Epithelial cell of esophagus (primary cell): ENCODE data around the gene AMDHD2.

Experiments used
- DNase-seq: peaks from one replicate; pipeline ENCODE4 v3.0.0; 2010; ENCODE audit warnings: low read depth
- H3K4me3 ChIP-seq: 2 replicates; pipeline ENCODE4 v1.5.1; 2011; ENCODE audit warnings: mild to moderate bottlenecking, low read length, control low read depth
- CTCF ChIP-seq: IDR thresholded peaks from 2 replicates; pipeline ENCODE4 v1.5.1; 2011; ENCODE audit warnings: low read depth, mild to moderate bottlenecking, low read length, control low read depth, inconsistent platforms; ENCODE audit not compliant: insufficient read depth; ENCODE audit errors: missing control alignments

Gene AMDHD2

GRCh38 chr16:2489581-2489980 lies 30.6 kb upstream of the AMDHD2 start:
- TF ChIP-seq CTCF: no peak
- no peak overlapping the region for H3K4me3 ChIP-seq
- no peak for DNase-seq

- no peak for DNase-seq
- no peak for TF ChIP-seq CTCF
- H3K4me3 ChIP-seq: no peak overlapping the region
Observed at GRCh38 chr16:2490190-2491105, 29.7 kb upstream of the AMDHD2 start.

- no peak overlapping the region for H3K4me3 ChIP-seq
- no peak for DNase-seq
- no peak for TF ChIP-seq CTCF
Observed at GRCh38 chr16:2492292-2492691, 27.9 kb upstream of the AMDHD2 start.

- no peak for TF ChIP-seq CTCF
- DNase-seq: no peak
- no peak overlapping the region for H3K4me3 ChIP-seq
Observed at GRCh38 chr16:2493605-2494004, 26.6 kb upstream of the AMDHD2 start.

- no peak for TF ChIP-seq CTCF
- DNase-seq: no peak
Observed at GRCh38 chr16:2494616-2495015, 25.6 kb upstream of the AMDHD2 start.

GRCh38 chr16:2495041-2495440 lies 25.1 kb upstream of the AMDHD2 start:
- no peak overlapping the region for H3K4me3 ChIP-seq
- no peak for TF ChIP-seq CTCF
- no peak for DNase-seq

More at GRCh38 chr16:2494616-2495015, 25.6 kb upstream of the AMDHD2 start:
- H3K4me3 ChIP-seq: no peak overlapping the region
